OCI-LY1 (cell line): ENCODE data around the gene ADAMTSL2.

Experiments used
- H2AFZ ChIP-seq: fragments of 200-600 bp; sonication (generic), shearing (Covaris generic); 2 replicates; pipeline ENCODE4 v1.6.0; 2014; ENCODE audit warnings: antibody characterized with exemption, mild to moderate bottlenecking, low read length
- H3F3A ChIP-seq: fragments of 200-600 bp; sonication (generic), shearing (Covaris generic); 2 replicates; pipeline ENCODE4 v1.6.0; 2014; ENCODE audit warnings: mild to moderate bottlenecking, antibody characterized with exemption, low read length, moderate library complexity; ENCODE audit not compliant: insufficient read depth
- H3K27ac ChIP-seq: fragments of 200-600 bp; sonication (generic); 2 replicates; pipeline ENCODE4 v1.5.1; 2014; ENCODE audit warnings: low read length, mixed run types, mild to moderate bottlenecking, low read depth; ENCODE audit not compliant: poor library complexity, severe bottlenecking
- H3K27me3 ChIP-seq: fragments of 200-600 bp; sonication (generic); 2 replicates; pipeline ENCODE4 v1.6.0; 2014; ENCODE audit warnings: antibody characterized with exemption, mild to moderate bottlenecking, low read length, moderate library complexity; ENCODE audit not compliant: insufficient read depth
- H3K36me3 ChIP-seq: fragments of 200-600 bp; sonication (generic); 2 replicates; pipeline ENCODE4 v1.6.1; 2014; ENCODE audit warnings: mild to moderate bottlenecking, antibody characterized with exemption, low read length, moderate library complexity, mixed read lengths; ENCODE audit not compliant: insufficient read depth
- H3K4me1 ChIP-seq: fragments of 200-600 bp; sonication (generic); 2 replicates; pipeline ENCODE4 v1.5.1; 2014; ENCODE audit warnings: mild to moderate bottlenecking, low read length, moderate library complexity; ENCODE audit not compliant: insufficient read depth, severe bottlenecking
- H3K4me2 ChIP-seq: fragments of 200-600 bp; sonication (generic), shearing (Covaris generic); 2 replicates; pipeline ENCODE4 v1.6.1; 2014; ENCODE audit warnings: low read length
- H3K4me3 ChIP-seq: fragments of 200-600 bp; sonication (generic); 2 replicates; pipeline ENCODE4 v1.5.1; 2014; ENCODE audit warnings: low read length, low read depth, mild to moderate bottlenecking, mixed read lengths; ENCODE audit not compliant: poor library complexity, severe bottlenecking
- H3K79me2 ChIP-seq: fragments of 200-600 bp; shearing (Covaris generic); 2 replicates; pipeline ENCODE4 v1.6.1; 2016; ENCODE audit warnings: mixed run types, low read length, mixed read lengths; ENCODE audit not compliant: insufficient read depth
- H3K9ac ChIP-seq: fragments of 200-600 bp; sonication (generic), shearing (Covaris generic); 2 replicates; pipeline ENCODE4 v1.6.1; 2014; ENCODE audit warnings: mild to moderate bottlenecking, low read length, mixed read lengths
- H3K9me2 ChIP-seq: fragments of 200-600 bp; sonication (generic), shearing (Covaris generic); 2 replicates; pipeline ENCODE4 v1.6.1; 2014; ENCODE audit warnings: low read depth, mild to moderate bottlenecking, low read length, mixed read lengths
- H3K9me3 ChIP-seq: fragments of 200-600 bp; shearing (Covaris generic); 2 replicates; pipeline ENCODE4 v1.6.1; 2014; ENCODE audit warnings: low read length, mixed read lengths
- H4K20me1 ChIP-seq: fragments of 200-600 bp; sonication (generic), shearing (Covaris generic); 2 replicates; pipeline ENCODE4 v1.6.0; 2016; ENCODE audit warnings: mild to moderate bottlenecking, low read length; ENCODE audit not compliant: insufficient read depth
- CTCF ChIP-seq: fragments of 200-600 bp; sonication (generic), shearing (Covaris generic); IDR thresholded peaks from 2 replicates; pipeline ENCODE4 v1.5.1; 2017; ENCODE audit warnings: mild to moderate bottlenecking, antibody characterized with exemption, low read length, moderate library complexity, mixed read lengths
- EZH2 ChIP-seq: fragments of 200-600 bp; sonication (generic), shearing (Covaris generic); IDR thresholded peaks from 2 replicates; pipeline ENCODE4 v1.8.0; 2017; ENCODE audit warnings: borderline replicate concordance, mixed run types, mild to moderate bottlenecking, antibody characterized with exemption, low read length, moderate library complexity, mixed read lengths

The ADAMTSL2 gene

DNA sequence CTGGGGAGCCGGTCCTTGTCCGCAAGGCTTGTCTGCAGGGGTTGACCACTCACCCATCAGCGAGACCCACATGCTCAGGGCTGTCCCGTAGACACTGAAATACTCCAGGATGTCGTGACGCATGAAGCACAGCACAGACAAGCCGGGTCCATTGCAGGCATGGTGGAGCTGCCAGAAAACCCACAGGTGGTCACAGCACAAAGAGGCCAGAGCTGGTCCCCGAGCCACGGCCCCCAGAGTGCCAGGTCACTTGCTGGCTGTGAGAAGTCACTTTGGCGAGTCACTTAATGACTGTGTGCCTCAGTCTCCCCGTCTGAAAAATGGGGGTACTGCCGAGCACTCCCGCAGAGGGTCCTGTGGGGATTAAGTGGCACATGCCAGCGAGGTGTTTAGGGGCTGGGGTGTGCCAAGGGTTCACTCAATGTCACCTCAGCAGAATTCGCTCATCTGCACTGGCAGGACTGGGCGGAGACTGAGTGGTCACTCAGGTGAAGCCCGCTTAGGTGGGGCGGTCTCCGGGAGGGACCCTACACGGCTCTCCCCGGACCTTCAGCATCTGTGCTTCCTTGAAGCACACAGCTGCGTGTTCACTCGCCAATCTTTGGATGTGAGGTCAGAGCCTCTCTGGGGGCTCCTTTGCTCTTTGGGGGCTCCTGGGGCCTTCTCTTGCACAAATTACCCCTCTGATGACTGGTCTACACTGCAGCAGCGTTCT lies 14.2 kb upstream of the ADAMTSL2 start:
- no peaks in the 10 kb centered on the region for H3K79me2 ChIP-seq
- H3K4me3 ChIP-seq, result no peak overlapping the region
- no peak overlapping the region for H2AFZ ChIP-seq
- H3K36me3 ChIP-seq, result no peaks in the 10 kb centered on the region
- no peak overlapping the region for H3K9ac ChIP-seq
- H3K27me3 ChIP-seq, result peaks cover 24% of the 10 kb centered on the region
- no peak for TF ChIP-seq CTCF
- TF ChIP-seq EZH2, result no peak
- no peak overlapping the region for H3K4me2 ChIP-seq
- H3K4me1 ChIP-seq, result no peaks in the 10 kb centered on the region
- H3K9me2 ChIP-seq, result no peaks in the 10 kb centered on the region
- no peaks in the 10 kb centered on the region for H4K20me1 ChIP-seq
- H3F3A ChIP-seq, result no peaks in the 10 kb centered on the region
- no peaks in the 10 kb centered on the region for H3K9me3 ChIP-seq
- H3K27ac ChIP-seq, result no peak overlapping the region

- Histone ChIP-seq H3K4me3 (no peak overlapping the region), H3K4me1 (no peaks in the 10 kb centered on the region), H3K27me3 (peaks cover 27% of the 10 kb centered on the region), H3K79me2 (no peaks in the 10 kb centered on the region), H3K9me2 (no peaks in the 10 kb centered on the region), H4K20me1 (no peaks in the 10 kb centered on the region), H3K4me2 (no peak overlapping the region), H3K36me3 (no peaks in the 10 kb centered on the region), H2AFZ (no peak overlapping the region), H3F3A (no peaks in the 10 kb centered on the region), H3K9me3 (no peaks in the 10 kb centered on the region), H3K27ac (no peak overlapping the region), H3K9ac (no peak overlapping the region)
- no peak for TF ChIP-seq CTCF
- no peak for TF ChIP-seq EZH2
Measured at GRCh38 chr9:133521122-133522072, 13.1 kb upstream of the ADAMTSL2 start.

DNA sequence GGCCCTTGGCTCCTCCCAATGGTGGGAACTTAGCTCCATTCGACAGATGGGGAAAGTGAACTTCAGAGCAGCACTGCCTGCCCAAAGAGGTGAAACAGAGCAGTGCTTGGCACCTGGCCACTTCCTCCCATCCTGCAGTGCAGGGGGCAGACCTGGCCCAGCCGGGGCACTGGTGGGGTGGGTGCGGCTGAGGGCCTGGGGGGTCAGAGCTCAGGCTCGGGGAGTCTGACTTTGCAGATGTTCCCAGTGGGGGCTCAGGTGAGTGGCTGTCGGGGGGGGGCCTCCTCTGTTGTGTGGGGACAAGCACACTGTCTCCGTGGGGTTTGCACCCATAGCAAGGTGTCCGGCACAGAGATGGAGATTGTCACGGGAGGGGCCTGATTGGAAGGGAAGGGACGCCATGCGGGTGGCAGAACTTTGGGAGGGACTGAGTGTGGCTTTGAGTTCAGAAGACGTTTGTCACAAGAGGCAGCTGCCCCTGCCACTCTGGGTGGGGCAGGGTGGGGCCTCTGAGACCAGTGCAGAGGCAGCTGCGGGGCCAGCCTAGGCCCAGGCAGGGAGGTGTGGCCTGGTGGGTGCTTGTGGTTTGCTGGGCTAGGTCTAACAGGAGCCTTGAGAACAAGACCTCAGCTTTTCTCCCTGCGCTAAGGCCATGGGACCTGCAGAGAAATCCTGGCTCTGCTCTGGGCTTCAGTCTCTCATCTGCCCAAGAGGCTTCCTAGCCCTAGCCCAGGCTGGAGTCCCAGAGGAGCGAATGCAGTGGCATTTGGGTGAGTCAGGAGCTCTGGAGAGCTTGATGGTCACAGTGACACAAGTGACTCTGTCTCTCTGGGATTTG lies 12.2 kb upstream of the ADAMTSL2 start:
- no peak overlapping the region for H3K4me3 ChIP-seq
- H3K9me3 ChIP-seq, result no peaks in the 10 kb centered on the region
- H3K79me2 ChIP-seq, result no peaks in the 10 kb centered on the region
- TF ChIP-seq CTCF (no peak), EZH2 (no peak)
- no peak overlapping the region for H2AFZ ChIP-seq
- H3K27ac ChIP-seq, result no peak overlapping the region
- H3K4me2 ChIP-seq, result no peak overlapping the region
- no peak overlapping the region for H3K9ac ChIP-seq
- peaks cover 23% of the 10 kb centered on the region for H3K27me3 ChIP-seq
- no peaks in the 10 kb centered on the region for H3F3A ChIP-seq
- no peaks in the 10 kb centered on the region for H4K20me1 ChIP-seq
- no peaks in the 10 kb centered on the region for H3K9me2 ChIP-seq
- H3K4me1 ChIP-seq, result no peaks in the 10 kb centered on the region
- H3K36me3 ChIP-seq, result no peaks in the 10 kb centered on the region
